Spleen (tissue), 7 donors: ENCODE results near the gene TIPARP.

Experiments
- POLR2A ChIP-seq, 3 donors: fragments of 450-650 bp; IDR thresholded peaks; one replicate each; pipeline ENCODE4 v1.5.1; 2017; ENCODE audit warnings: antibody characterized with exemption in 3 of 3, mild to moderate bottlenecking in 1 of 3
- POLR2AphosphoS5 ChIP-seq, 3 donors: sonication (generic); formaldehyde crosslinking; IDR thresholded peaks; one replicate each; pipeline ENCODE4 v1.5.1; 2017; ENCODE audit warnings: antibody characterized with exemption in 3 of 3
- TF ChIP-seq, protein P1 (sequence below), 11 experiments: fragments of 200-600 bp in 7 of 11; fragments of 450-650 bp in 4 of 11; sonication (generic) in 4 of 11; IDR thresholded peaks in 8 of 11; conservative IDR thresholded peaks in 3 of 11; 1 replicate in 7 of 11; 2 replicates in 4 of 11; pipeline versions ENCODE4 v1.4.0 to v1.8.0; 2016 to 2021; ENCODE audit warnings: antibody characterized with exemption in 11 of 11, inconsistent platforms in 4 of 11, mild to moderate bottlenecking in 1 of 11
- donor health status: DM: no; HTN: no; CAD: no; lungs with moderate emphysema.
- donor health status: DM: no; HTN: no; CAD: no.
- donor health status: DM: no; HTN: no; CAD: no.

DNA sequence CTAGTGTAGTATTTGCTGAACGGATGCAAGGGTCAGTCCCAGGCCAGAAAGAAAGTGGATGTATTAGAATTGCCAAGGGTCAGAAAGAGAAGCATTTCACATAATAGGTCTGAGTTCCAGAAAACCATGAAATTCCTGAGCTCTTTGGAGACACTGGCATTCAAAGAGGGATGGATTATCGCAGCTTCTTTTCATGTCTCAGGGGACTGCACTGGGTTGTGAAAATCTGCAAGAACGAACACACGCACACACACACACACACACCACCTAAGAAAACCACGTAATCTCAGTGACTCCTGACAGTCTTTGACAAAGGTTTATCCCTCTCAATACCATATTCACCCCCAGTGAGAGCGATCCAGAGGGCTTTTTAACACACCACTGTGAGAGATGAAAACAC, 57.9 kb downstream of the TIPARP start:
- TF ChIP-seq, protein P1, sequence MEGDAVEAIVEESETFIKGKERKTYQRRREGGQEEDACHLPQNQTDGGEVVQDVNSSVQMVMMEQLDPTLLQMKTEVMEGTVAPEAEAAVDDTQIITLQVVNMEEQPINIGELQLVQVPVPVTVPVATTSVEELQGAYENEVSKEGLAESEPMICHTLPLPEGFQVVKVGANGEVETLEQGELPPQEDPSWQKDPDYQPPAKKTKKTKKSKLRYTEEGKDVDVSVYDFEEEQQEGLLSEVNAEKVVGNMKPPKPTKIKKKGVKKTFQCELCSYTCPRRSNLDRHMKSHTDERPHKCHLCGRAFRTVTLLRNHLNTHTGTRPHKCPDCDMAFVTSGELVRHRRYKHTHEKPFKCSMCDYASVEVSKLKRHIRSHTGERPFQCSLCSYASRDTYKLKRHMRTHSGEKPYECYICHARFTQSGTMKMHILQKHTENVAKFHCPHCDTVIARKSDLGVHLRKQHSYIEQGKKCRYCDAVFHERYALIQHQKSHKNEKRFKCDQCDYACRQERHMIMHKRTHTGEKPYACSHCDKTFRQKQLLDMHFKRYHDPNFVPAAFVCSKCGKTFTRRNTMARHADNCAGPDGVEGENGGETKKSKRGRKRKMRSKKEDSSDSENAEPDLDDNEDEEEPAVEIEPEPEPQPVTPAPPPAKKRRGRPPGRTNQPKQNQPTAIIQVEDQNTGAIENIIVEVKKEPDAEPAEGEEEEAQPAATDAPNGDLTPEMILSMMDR (IDR thresholded peaks at IDR 0.05 in 8 of 11, conservative IDR thresholded peaks at IDR 0.05 in 3 of 11), result no peak
- TF ChIP-seq POLR2A (IDR thresholded peaks at IDR 0.05) (no peak), POLR2AphosphoS5 (IDR thresholded peaks at IDR 0.05) (no peak)
